A549 (cell line): ENCODE measurements around the gene KYNU.

ENCODE experiments used
- CEBPB ChIP-seq, 2 experiments: fragments of >200 bp in 1 of 2; sonication (Bioruptor Twin) in 1 of 2; formaldehyde crosslinking in 1 of 2; IDR thresholded peaks; 2 replicates each; pipeline ENCODE4 v1.6.1; 2012 to 2016
- FOSL2 ChIP-seq, 2 experiments: fragments of 450-650 bp in 1 of 2; fragments of >200 bp in 1 of 2; sonication (Bioruptor Twin) in 1 of 2; formaldehyde crosslinking; IDR thresholded peaks; 2 replicates each; pipeline versions ENCODE4 v1.5.0 to v1.6.1; 2016 to 2020; ENCODE audit warnings: mild to moderate bottlenecking in 1 of 2, moderate library complexity in 1 of 2
- POLR2A ChIP-seq: IDR thresholded peaks from 2 replicates; pipeline ENCODE4 v1.6.1; 2012; ENCODE audit warnings: mild to moderate bottlenecking, low read length
- POLR2AphosphoS2 ChIP-seq: conservative IDR thresholded peaks from 2 replicates; pipeline ENCODE4 v1.6.1; 2012; ENCODE audit warnings: low read length, improper control_type of control experiment, inconsistent platforms
- RAD21 ChIP-seq, 2 experiments: fragments of >200 bp in 1 of 2; sonication (Bioruptor Twin) in 1 of 2; formaldehyde crosslinking in 1 of 2; IDR thresholded peaks in 1 of 2; conservative IDR thresholded peaks in 1 of 2; 2 replicates in 1 of 2; 3 replicates in 1 of 2; pipeline ENCODE4 v1.6.1; 2012 to 2018; ENCODE audit warnings: inconsistent platforms in 1 of 2
- RCOR1 ChIP-seq: fragments of 150-350 bp; IDR thresholded peaks from 2 replicates; pipeline ENCODE4 v1.6.1; 2014; ENCODE audit warnings: antibody characterized with exemption, low read length, low read depth
- TP53 ChIP-seq: fragments of 250-450 bp; sonication (Bioruptor Pico); IDR thresholded peaks from 2 replicates; pipeline ENCODE4 v1.5.0; 2021; ENCODE audit warnings: mild to moderate bottlenecking, moderate library complexity
- TF ChIP-seq, protein P1 (sequence below): fragments of >200 bp; sonication (Bioruptor Twin); formaldehyde crosslinking; IDR thresholded peaks from 3 replicates; pipeline ENCODE4 v1.5.1; 2016
- TF ChIP-seq, protein P2 (sequence below): fragments of 200-600 bp; sonication (generic); IDR thresholded peaks from 2 replicates; pipeline ENCODE4 v1.6.1; 2016; ENCODE audit warnings: antibody characterized with exemption, mild to moderate bottlenecking, moderate library complexity
- TF ChIP-seq, protein P3 (sequence below): fragments of 250-450 bp; sonication (Bioruptor Pico); IDR thresholded peaks from 2 replicates; pipeline ENCODE4 v1.5.0; 2021; ENCODE audit warnings: mild to moderate bottlenecking, moderate library complexity, borderline replicate concordance
- TF ChIP-seq, protein P4 (sequence below): fragments of 250-450 bp; sonication (Bioruptor Pico); IDR thresholded peaks from 2 replicates; pipeline ENCODE4 v1.5.0; 2020; ENCODE audit warnings: low read depth, mild to moderate bottlenecking, moderate library complexity

DNA sequence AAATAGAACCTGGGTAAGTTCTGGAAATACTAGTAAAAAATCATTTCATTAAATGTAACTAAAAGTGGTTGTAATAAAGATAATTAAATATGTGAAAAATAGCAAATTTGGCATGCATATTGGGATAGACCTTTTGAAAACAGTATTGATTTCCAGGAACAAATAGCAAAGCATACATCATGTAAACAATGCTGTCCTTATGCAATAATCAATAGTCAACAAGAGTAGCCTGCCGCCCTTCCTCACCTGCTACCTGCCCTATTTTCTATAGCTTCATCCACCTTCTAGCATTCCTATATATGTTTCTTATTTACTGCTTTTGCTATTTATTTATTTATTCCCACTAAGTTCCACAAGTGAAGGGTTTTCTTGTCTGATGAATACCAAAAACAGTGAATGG is 35.1 kb upstream of the KYNU start:
- no peak for TF ChIP-seq TP53 (CRISPR knock-in tag)
- TF ChIP-seq, protein P1, sequence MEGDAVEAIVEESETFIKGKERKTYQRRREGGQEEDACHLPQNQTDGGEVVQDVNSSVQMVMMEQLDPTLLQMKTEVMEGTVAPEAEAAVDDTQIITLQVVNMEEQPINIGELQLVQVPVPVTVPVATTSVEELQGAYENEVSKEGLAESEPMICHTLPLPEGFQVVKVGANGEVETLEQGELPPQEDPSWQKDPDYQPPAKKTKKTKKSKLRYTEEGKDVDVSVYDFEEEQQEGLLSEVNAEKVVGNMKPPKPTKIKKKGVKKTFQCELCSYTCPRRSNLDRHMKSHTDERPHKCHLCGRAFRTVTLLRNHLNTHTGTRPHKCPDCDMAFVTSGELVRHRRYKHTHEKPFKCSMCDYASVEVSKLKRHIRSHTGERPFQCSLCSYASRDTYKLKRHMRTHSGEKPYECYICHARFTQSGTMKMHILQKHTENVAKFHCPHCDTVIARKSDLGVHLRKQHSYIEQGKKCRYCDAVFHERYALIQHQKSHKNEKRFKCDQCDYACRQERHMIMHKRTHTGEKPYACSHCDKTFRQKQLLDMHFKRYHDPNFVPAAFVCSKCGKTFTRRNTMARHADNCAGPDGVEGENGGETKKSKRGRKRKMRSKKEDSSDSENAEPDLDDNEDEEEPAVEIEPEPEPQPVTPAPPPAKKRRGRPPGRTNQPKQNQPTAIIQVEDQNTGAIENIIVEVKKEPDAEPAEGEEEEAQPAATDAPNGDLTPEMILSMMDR, result no peak
- TF ChIP-seq RAD21 (conservative IDR thresholded peaks at IDR 0.05 in 1 of 2, IDR thresholded peaks at IDR 0.05 in 1 of 2), result no peak
- TF ChIP-seq, protein P2, sequence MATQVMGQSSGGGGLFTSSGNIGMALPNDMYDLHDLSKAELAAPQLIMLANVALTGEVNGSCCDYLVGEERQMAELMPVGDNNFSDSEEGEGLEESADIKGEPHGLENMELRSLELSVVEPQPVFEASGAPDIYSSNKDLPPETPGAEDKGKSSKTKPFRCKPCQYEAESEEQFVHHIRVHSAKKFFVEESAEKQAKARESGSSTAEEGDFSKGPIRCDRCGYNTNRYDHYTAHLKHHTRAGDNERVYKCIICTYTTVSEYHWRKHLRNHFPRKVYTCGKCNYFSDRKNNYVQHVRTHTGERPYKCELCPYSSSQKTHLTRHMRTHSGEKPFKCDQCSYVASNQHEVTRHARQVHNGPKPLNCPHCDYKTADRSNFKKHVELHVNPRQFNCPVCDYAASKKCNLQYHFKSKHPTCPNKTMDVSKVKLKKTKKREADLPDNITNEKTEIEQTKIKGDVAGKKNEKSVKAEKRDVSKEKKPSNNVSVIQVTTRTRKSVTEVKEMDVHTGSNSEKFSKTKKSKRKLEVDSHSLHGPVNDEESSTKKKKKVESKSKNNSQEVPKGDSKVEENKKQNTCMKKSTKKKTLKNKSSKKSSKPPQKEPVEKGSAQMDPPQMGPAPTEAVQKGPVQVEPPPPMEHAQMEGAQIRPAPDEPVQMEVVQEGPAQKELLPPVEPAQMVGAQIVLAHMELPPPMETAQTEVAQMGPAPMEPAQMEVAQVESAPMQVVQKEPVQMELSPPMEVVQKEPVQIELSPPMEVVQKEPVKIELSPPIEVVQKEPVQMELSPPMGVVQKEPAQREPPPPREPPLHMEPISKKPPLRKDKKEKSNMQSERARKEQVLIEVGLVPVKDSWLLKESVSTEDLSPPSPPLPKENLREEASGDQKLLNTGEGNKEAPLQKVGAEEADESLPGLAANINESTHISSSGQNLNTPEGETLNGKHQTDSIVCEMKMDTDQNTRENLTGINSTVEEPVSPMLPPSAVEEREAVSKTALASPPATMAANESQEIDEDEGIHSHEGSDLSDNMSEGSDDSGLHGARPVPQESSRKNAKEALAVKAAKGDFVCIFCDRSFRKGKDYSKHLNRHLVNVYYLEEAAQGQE, result no peak
- TF ChIP-seq POLR2A, result no peak
- TF ChIP-seq, protein P3, sequence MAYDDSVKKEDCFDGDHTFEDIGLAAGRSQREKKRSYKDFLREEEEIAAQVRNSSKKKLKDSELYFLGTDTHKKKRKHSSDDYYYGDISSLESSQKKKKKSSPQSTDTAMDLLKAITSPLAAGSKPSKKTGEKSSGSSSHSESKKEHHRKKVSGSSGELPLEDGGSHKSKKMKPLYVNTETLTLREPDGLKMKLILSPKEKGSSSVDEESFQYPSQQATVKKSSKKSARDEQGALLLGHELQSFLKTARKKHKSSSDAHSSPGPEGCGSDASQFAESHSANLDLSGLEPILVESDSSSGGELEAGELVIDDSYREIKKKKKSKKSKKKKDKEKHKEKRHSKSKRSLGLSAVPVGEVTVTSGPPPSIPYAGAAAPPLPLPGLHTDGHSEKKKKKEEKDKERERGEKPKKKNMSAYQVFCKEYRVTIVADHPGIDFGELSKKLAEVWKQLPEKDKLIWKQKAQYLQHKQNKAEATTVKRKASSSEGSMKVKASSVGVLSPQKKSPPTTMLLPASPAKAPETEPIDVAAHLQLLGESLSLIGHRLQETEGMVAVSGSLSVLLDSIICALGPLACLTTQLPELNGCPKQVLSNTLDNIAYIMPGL, result no peak
- TF ChIP-seq, protein P4, sequence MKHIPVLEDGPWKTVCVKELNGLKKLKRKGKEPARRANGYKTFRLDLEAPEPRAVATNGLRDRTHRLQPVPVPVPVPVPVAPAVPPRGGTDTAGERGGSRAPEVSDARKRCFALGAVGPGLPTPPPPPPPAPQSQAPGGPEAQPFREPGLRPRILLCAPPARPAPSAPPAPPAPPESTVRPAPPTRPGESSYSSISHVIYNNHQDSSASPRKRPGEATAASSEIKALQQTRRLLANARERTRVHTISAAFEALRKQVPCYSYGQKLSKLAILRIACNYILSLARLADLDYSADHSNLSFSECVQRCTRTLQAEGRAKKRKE (CRISPR knock-in tag), result no peak
- no peak for TF ChIP-seq FOSL2 (IDR thresholded peaks at IDR 0.05)
- TF ChIP-seq FOSL2 (CRISPR knock-in tag; IDR thresholded peaks at IDR 0.05), result no peak
- TF ChIP-seq RCOR1, result no peak
- TF ChIP-seq POLR2AphosphoS2, result no peak
- no peak for TF ChIP-seq CEBPB (IDR thresholded peaks at IDR 0.05)
